Activated CD4-positive, alpha-beta T cell treated with anti-CD3 and anti-CD28 coated beads, Interleukin-2, Interleukin-6, amounts not matched to agents 100 ng/mL and 50 ng/mL, durations not matched to agents 16 hours and 8 hours (primary cell): ENCODE results near the gene SSTR5.

ENCODE experiments used
- DNase-seq: peaks from one replicate; pipeline ENCODE4 v3.0.0-alpha.2; 2020

Gene SSTR5

GRCh38 chr16:1093284-1094123, 21.0 kb downstream of the SSTR5 start:
- peak; percentile 17 for DNase-seq

- DNase-seq, result no peak
Measured at GRCh38 chr16:1094124-1094479, 21.6 kb downstream of the SSTR5 start.

- DNase-seq, result no peak
Measured at GRCh38 chr16:1094601-1095449, 22.3 kb downstream of the SSTR5 start.

- no peak for DNase-seq
Measured at GRCh38 chr16:1095450-1096168, 23.1 kb downstream of the SSTR5 start.

- no peak for DNase-seq
Measured at GRCh38 chr16:1096169-1097082, 23.9 kb downstream of the SSTR5 start, which contains the start of gene C1QTNF8. Gene C1QTNF8, minus strand, starts transcription at chr16:1096244. Its CDS starts 1,322 bp downstream, at chr16:1094922.

- DNase-seq, result no peak
Measured at GRCh38 chr16:1097156-1097555, 24.6 kb downstream of the SSTR5 start.

- DNase-seq, result no peak
Measured at GRCh38 chr16:1097800-1098199, 25.3 kb downstream of the SSTR5 start.

- DNase-seq, result no peak
Measured at GRCh38 chr16:1098266-1098991, 25.9 kb downstream of the SSTR5 start.

GRCh38 chr16:1099189-1100083, 26.9 kb downstream of the SSTR5 start:
- DNase-seq, result no peak

GRCh38 chr16:1100084-1100800, 27.7 kb downstream of the SSTR5 start:
- DNase-seq, result no peak

- no peak for DNase-seq
Measured at GRCh38 chr16:1101133-1101532, 28.6 kb downstream of the SSTR5 start.

- DNase-seq, result no peak
Measured at GRCh38 chr16:1101573-1102332, 29.2 kb downstream of the SSTR5 start.

- no peak for DNase-seq
Measured at GRCh38 chr16:1102333-1102700, 29.8 kb downstream of the SSTR5 start.

GRCh38 chr16:1102921-1103635, 30.5 kb downstream of the SSTR5 start:
- peak; percentile 78 for DNase-seq

- no peak for DNase-seq
Measured at GRCh38 chr16:1103636-1103980, 31.1 kb downstream of the SSTR5 start.

- peak; percentile 45 for DNase-seq
Measured at GRCh38 chr16:1105888-1106620, 33.5 kb downstream of the SSTR5 start.

GRCh38 chr16:1106659-1107058, 34.1 kb downstream of the SSTR5 start:
- no peak for DNase-seq

- DNase-seq, result no peak
Measured at GRCh38 chr16:1107141-1107540, 34.6 kb downstream of the SSTR5 start.
